AG09319 (cell line): Measurements from ENCODE around the gene C6orf136.
"Not testable (repeated sequence)": the region's sequence is repeated elsewhere in the genome, so short reads cannot be mapped to it uniquely, and the experiment has no call there.

Source experiments
- DNase-seq: peaks from one replicate; pipeline ENCODE4 v3.0.0-alpha.2; 2010; ENCODE audit warnings: low read depth; ENCODE audit errors: extremely low read depth
- CTCF ChIP-seq: IDR thresholded peaks from 2 replicates; pipeline ENCODE4 v1.5.1; 2011; ENCODE audit warnings: low read depth, mild to moderate bottlenecking, inconsistent platforms, low read length, moderate library complexity

C6orf136 gene

GRCh38 chr6:30654798-30655742 is 8.1 kb downstream of the C6orf136 start:
- TF ChIP-seq CTCF: no peak
- no peak for DNase-seq

GRCh38 chr6:30655743-30656094 is 8.8 kb downstream of the C6orf136 start:
- DNase-seq: no peak
- no peak for TF ChIP-seq CTCF

- TF ChIP-seq CTCF: no peak
- no peak for DNase-seq
Measured at GRCh38 chr6:30656513-30656912, 9.6 kb downstream of the C6orf136 start.

GRCh38 chr6:30657454-30657853 is 10.5 kb downstream of the C6orf136 start:
- no peak for TF ChIP-seq CTCF
- no peak for DNase-seq

DNA sequence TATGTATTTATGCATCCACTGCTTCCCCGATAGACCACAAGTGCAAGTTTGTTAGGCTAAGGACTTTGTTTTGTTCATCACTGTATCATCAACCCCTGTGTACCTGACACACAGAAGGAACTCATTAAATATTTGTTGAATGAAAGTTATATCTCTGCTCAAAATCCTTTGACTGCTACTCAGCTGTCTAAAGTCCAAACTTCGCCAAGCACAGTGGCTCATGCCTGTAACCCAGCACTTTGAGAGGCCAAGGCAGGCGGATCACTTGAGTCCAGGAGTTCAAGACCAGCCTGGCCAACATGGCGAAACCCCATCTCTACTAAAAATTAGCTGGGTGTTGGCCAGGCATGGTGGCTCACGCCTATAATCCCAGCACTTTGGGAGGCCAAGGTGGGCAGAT is 11.0 kb downstream of the C6orf136 start:
- DNase-seq: not testable (repeated sequence)

- no peak for DNase-seq
- no peak for TF ChIP-seq CTCF
Measured at GRCh38 chr6:30664994-30665767, 18.2 kb downstream of the C6orf136 start.

DNA sequence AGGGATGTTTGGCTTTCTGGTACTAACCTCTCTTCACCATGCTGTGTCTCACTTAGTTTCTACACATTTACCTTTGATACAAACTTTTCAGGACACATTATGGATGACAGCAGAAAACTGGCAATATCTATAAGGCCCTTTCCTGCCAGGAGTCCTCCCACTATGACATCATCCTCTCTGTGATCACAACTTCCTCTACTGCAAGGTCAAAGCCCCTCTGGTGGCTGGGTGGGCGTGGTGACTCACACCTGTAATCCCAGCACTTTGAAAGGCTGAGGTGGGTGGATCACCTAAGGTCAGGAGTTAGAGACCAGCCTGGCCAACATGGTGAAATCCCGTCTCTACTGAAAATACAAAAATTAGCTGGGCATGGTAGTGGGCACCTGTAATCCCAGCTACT is 19.4 kb downstream of the C6orf136 start:
- DNase-seq: not testable (repeated sequence)

DNA sequence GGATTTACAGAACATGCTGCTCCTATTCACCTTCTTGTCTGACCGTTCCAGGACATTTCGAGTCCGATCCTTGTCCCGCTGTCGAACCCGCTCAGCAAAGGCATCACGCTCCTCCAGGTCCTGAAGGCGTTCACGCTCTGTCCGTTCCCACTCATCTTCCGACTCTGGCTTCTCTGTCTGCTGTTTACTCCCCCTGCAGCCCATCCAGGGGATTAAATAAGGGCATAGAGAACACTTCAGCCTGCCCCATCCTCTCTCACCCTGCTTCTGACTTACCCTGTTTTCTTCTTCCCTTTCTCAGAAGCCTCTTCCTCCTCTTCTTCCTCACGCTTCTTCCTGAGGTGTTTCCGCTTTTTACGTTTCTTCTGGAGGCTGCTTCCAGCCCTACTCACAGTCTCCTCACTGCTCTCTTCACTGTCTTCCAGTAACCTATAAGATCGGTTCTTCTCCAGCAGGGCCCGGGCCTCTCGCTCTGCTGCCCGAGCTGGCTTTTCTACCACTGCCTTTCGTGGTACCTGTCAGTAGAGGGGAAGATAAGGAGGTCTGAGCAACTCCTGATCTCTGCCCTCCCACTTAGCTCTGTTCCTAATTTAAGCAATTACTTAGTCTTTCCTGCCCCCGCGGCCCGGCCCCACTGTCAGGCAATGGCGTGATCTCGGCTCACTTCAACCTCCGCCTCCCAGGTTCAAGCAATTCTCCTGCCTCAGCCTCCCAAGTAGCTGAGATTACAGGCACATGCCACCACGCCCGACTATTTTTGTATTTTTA is 24.0 kb downstream of the C6orf136 start:
- TF ChIP-seq CTCF: no peak
- no peak for DNase-seq
